MG63 (cell line): ENCODE data around the gene MAP3K6. TPM values are rescaled to one million over a fixed set of nuclear protein-coding genes. Genes with fewer than 3 reads are reported as not detected.
"Not testable (repeated sequence)": the region's sequence is repeated elsewhere in the genome, so short reads cannot be mapped to it uniquely, and the experiment has no call there.

Experiments used
- DNase-seq: peaks from one replicate; pipeline ENCODE4 v3.0.0-alpha.2; 2020
- H3K27me3 ChIP-seq: fragments of 250-450 bp; sonication (Bioruptor Pico); 2 replicates; pipeline ENCODE4 v1.5.1; 2020; ENCODE audit warnings: mild to moderate bottlenecking, moderate library complexity
- H3K36me3 ChIP-seq: fragments of 250-450 bp; sonication (Bioruptor Pico); 2 replicates; pipeline ENCODE4 v1.5.1; 2020; ENCODE audit warnings: mild to moderate bottlenecking, moderate library complexity
- H3K4me3 ChIP-seq: fragments of 250-450 bp; sonication (Bioruptor Pico); 2 replicates; pipeline ENCODE4 v1.5.1; 2020; ENCODE audit warnings: mild to moderate bottlenecking, moderate library complexity
- H3K9me3 ChIP-seq: fragments of 250-450 bp; sonication (Bioruptor Pico); 2 replicates; pipeline ENCODE4 v1.5.1; 2020; ENCODE audit warnings: mild to moderate bottlenecking, moderate library complexity
- total RNA-seq: library from RNA; depleted of rRNA; stranded (reverse); fragments of >200 nt; shearing (Covaris generic); gene quantifications from 2 replicates; pipeline ENCODE4 v1.2.3, GENCODE V29; 2014; ENCODE audit warnings: low replicate concordance; rRNA removed

Gene MAP3K6
- 11.5 and 26.9 TPM in 2 replicates for total RNA-seq

- peak within 1 kb of the TSS; percentile 90 for H3K4me3 ChIP-seq
- H3K27me3 ChIP-seq = no peaks in the 10 kb centered on the region
- no peaks in the 10 kb centered on the region for H3K9me3 ChIP-seq
- peaks cover 19% of the 10 kb centered on the region for H3K36me3 ChIP-seq
- peak; percentile 92 for DNase-seq
Measured at GRCh38 chr1:27366411-27367159, at the start of gene MAP3K6. TSS of gene MAP3K6 (minus strand) at chr1:27366961. CDS start at chr1:27366597, 364 bp downstream.

GRCh38 chr1:27414091-27414490 lies 47.3 kb upstream of the MAP3K6 start:
- H3K36me3 ChIP-seq = peaks cover 83% of the 10 kb centered on the region
- no peaks in the 10 kb centered on the region for H3K9me3 ChIP-seq
- no peak for DNase-seq

GRCh38 chr1:27413004-27413403 lies 46.2 kb upstream of the MAP3K6 start:
- H3K9me3 ChIP-seq = no peaks in the 10 kb centered on the region
- H3K4me3 ChIP-seq = no peak overlapping the region
- H3K27me3 ChIP-seq = no peaks in the 10 kb centered on the region
- peaks cover 88% of the 10 kb centered on the region for H3K36me3 ChIP-seq
- DNase-seq = no peak

More at GRCh38 chr1:27414091-27414490, 47.3 kb upstream of the MAP3K6 start:
- Histone ChIP-seq H3K4me3 (no peak overlapping the region), H3K27me3 (no peaks in the 10 kb centered on the region)

GRCh38 chr1:27412502-27412901 lies 45.7 kb upstream of the MAP3K6 start:
- H3K9me3 ChIP-seq = no peaks in the 10 kb centered on the region
- H3K4me3 ChIP-seq = no peak overlapping the region
- H3K27me3 ChIP-seq = no peaks in the 10 kb centered on the region
- no peak for DNase-seq
- peaks cover 88% of the 10 kb centered on the region for H3K36me3 ChIP-seq

- Histone ChIP-seq H3K4me3 (no peak overlapping the region), H3K36me3 (peaks cover 76% of the 10 kb centered on the region), H3K27me3 (no peaks in the 10 kb centered on the region), H3K9me3 (no peaks in the 10 kb centered on the region)
- no peak for DNase-seq
Measured at GRCh38 chr1:27410709-27411108, 43.9 kb upstream of the MAP3K6 start.

- H3K36me3 ChIP-seq = peaks cover 65% of the 10 kb centered on the region
- H3K27me3 ChIP-seq = no peaks in the 10 kb centered on the region
- no peaks in the 10 kb centered on the region for H3K9me3 ChIP-seq
- no peak overlapping the region for H3K4me3 ChIP-seq
- no peak for DNase-seq
Measured at GRCh38 chr1:27409669-27410068, 42.9 kb upstream of the MAP3K6 start.

GRCh38 chr1:27408151-27408550 lies 41.4 kb upstream of the MAP3K6 start:
- H3K27me3 ChIP-seq = no peaks in the 10 kb centered on the region
- H3K4me3 ChIP-seq = no peak overlapping the region
- H3K36me3 ChIP-seq = peaks cover 55% of the 10 kb centered on the region
- no peak for DNase-seq
- no peaks in the 10 kb centered on the region for H3K9me3 ChIP-seq

- H3K36me3 ChIP-seq = peaks cover 41% of the 10 kb centered on the region
- H3K4me3 ChIP-seq, DNase-seq, H3K9me3 ChIP-seq, H3K27me3 ChIP-seq: not testable (repeated sequence)
Measured at GRCh38 chr1:27406791-27407190, 40.0 kb upstream of the MAP3K6 start.

GRCh38 chr1:27406362-27406680 lies 39.6 kb upstream of the MAP3K6 start:
- H3K36me3 ChIP-seq = peaks cover 38% of the 10 kb centered on the region
- H3K9me3 ChIP-seq = no peaks in the 10 kb centered on the region
- H3K4me3 ChIP-seq = no peak overlapping the region
- no peak for DNase-seq
- no peaks in the 10 kb centered on the region for H3K27me3 ChIP-seq

GRCh38 chr1:27405598-27406361 lies 39.0 kb upstream of the MAP3K6 start:
- H3K36me3 ChIP-seq = peaks cover 33% of the 10 kb centered on the region
- not testable (repeated sequence) for DNase-seq

GRCh38 chr1:27405074-27405473 lies 38.3 kb upstream of the MAP3K6 start:
- Histone ChIP-seq H3K9me3 (no peaks in the 10 kb centered on the region), H3K4me3 (no peak overlapping the region), H3K27me3 (no peaks in the 10 kb centered on the region), H3K36me3 (peaks cover 26% of the 10 kb centered on the region)
- no peak for DNase-seq

More at GRCh38 chr1:27405598-27406361, 39.0 kb upstream of the MAP3K6 start:
- H3K27me3 ChIP-seq, H3K9me3 ChIP-seq, H3K4me3 ChIP-seq: not testable (repeated sequence)

GRCh38 chr1:27403931-27404330 lies 37.2 kb upstream of the MAP3K6 start:
- Histone ChIP-seq H3K9me3 (no peaks in the 10 kb centered on the region), H3K4me3 (no peak overlapping the region), H3K36me3 (peaks cover 24% of the 10 kb centered on the region), H3K27me3 (no peaks in the 10 kb centered on the region)
- DNase-seq = no peak

GRCh38 chr1:27403065-27403726 lies 36.4 kb upstream of the MAP3K6 start:
- peak; percentile 59 for DNase-seq
- no peak overlapping the region for H3K4me3 ChIP-seq
- H3K36me3 ChIP-seq = peaks cover 17% of the 10 kb centered on the region
- H3K27me3 ChIP-seq = no peaks in the 10 kb centered on the region
- no peaks in the 10 kb centered on the region for H3K9me3 ChIP-seq

- DNase-seq = peak; percentile 52
- H3K4me3 ChIP-seq = no peak overlapping the region
- H3K36me3 ChIP-seq = peaks cover 10% of the 10 kb centered on the region
- H3K27me3 ChIP-seq = no peaks in the 10 kb centered on the region
- no peaks in the 10 kb centered on the region for H3K9me3 ChIP-seq
Measured at GRCh38 chr1:27402349-27402754, 35.6 kb upstream of the MAP3K6 start.

GRCh38 chr1:27400963-27401341 lies 34.2 kb upstream of the MAP3K6 start:
- H3K27me3 ChIP-seq = no peaks in the 10 kb centered on the region
- peaks cover 4% of the 10 kb centered on the region for H3K36me3 ChIP-seq
- H3K9me3 ChIP-seq = no peaks in the 10 kb centered on the region
- DNase-seq = no peak
- no peak overlapping the region for H3K4me3 ChIP-seq

GRCh38 chr1:27400082-27400962 lies 33.6 kb upstream of the MAP3K6 start:
- no peak for DNase-seq
- H3K9me3 ChIP-seq = no peaks in the 10 kb centered on the region

More at GRCh38 chr1:27400082-27400962, 33.6 kb upstream of the MAP3K6 start:
- H3K36me3 ChIP-seq = peaks cover 4% of the 10 kb centered on the region
- H3K27me3 ChIP-seq = no peaks in the 10 kb centered on the region
- H3K4me3 ChIP-seq = no peak overlapping the region
